Calu3 (cell line): ENCODE data around the gene MPIG6B. TPM values are rescaled to one million over a fixed set of nuclear protein-coding genes. Genes with fewer than 3 reads are reported as not detected.

Experiments used
- BruUV-seq: library from RNA; stranded (reverse); fragments of 400-500 nt; replicated peaks from 2 replicates; lab custom pipeline; 2021; lab: Mats Ljungman, UMichigan
- CTCF ChIA-PET: fragments of 300-600 bp; sonication (Branson Sonifier 250); formaldehyde crosslinking; loops from one replicate; lab custom pipeline; 2022; ENCODE audit warnings: antibody characterized with exemption; lab: Charles Lee
- DNase-seq: peaks from one replicate; pipeline ENCODE4 v3.0.0; 2022
- H3K27ac Mint-ChIP-seq: one replicate; pipeline ENCODE4 v1.8.0; 2022; ENCODE audit warnings: mixed read lengths; ENCODE audit not compliant: unreplicated experiment
- H3K27me3 Mint-ChIP-seq: one replicate; pipeline ENCODE4 v1.8.0; 2022; ENCODE audit warnings: mixed read lengths; ENCODE audit not compliant: unreplicated experiment
- H3K36me3 Mint-ChIP-seq: one replicate; pipeline ENCODE4 v1.8.0; 2022; ENCODE audit warnings: mild to moderate bottlenecking, moderate library complexity, mixed read lengths; ENCODE audit not compliant: insufficient read depth, unreplicated experiment
- H3K4me1 Mint-ChIP-seq: one replicate; pipeline ENCODE4 v1.8.0; 2022; ENCODE audit warnings: mild to moderate bottlenecking, low read depth, mixed read lengths; ENCODE audit not compliant: unreplicated experiment
- H3K4me3 Mint-ChIP-seq: one replicate; pipeline ENCODE4 v1.8.0; 2022; ENCODE audit warnings: mild to moderate bottlenecking, low read depth, moderate library complexity, mixed read lengths; ENCODE audit not compliant: unreplicated experiment
- H3K9me3 Mint-ChIP-seq: one replicate; pipeline ENCODE4 v1.8.0; 2022; ENCODE audit warnings: low read depth, mixed read lengths; ENCODE audit not compliant: unreplicated experiment
- intact Hi-C: fragments of 100-400 bp; cut with micrococcal nuclease; formaldehyde crosslinking; loops from one replicate; pipeline ENCODE4 v1.10.0; 2022; ENCODE audit not compliant: unreplicated experiment
- total RNA-seq: library from RNA; stranded (reverse); gene quantifications from 2 replicates; pipeline ENCODE4 v1.2.3, GENCODE V29; 2022
- TF ChIP-seq, protein P1 (sequence below): fragments of 200-600 bp; IDR thresholded peaks from one replicate; pipeline ENCODE4 v1.8.0; 2022; ENCODE audit warnings: antibody characterized with exemption; ENCODE audit not compliant: unreplicated experiment

The MPIG6B gene
- total RNA-seq, 1 experiment from 2014 or later = not detected

DNA sequence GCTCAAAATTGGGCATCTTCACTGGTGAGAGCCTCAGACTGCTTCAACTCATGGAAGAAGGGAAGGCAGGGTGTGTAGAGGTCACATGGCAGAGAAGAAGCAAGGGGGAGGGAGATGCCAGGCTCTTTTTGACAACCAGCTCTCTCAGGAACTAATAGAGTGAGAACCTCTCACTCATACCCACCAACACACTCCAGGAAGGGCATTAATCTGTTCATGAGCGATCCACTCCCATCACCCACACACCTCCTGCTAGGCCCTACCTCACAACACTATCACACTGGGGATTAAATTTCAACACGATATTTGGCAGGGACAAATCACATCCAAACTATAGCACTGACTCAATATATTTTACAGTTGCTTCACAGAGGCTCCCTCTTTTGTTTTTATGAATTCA, 18.6 kb downstream of the MPIG6B start:
- no peaks in the 10 kb centered on the region for H3K9me3 Mint-ChIP-seq
- TF ChIP-seq, protein P1, sequence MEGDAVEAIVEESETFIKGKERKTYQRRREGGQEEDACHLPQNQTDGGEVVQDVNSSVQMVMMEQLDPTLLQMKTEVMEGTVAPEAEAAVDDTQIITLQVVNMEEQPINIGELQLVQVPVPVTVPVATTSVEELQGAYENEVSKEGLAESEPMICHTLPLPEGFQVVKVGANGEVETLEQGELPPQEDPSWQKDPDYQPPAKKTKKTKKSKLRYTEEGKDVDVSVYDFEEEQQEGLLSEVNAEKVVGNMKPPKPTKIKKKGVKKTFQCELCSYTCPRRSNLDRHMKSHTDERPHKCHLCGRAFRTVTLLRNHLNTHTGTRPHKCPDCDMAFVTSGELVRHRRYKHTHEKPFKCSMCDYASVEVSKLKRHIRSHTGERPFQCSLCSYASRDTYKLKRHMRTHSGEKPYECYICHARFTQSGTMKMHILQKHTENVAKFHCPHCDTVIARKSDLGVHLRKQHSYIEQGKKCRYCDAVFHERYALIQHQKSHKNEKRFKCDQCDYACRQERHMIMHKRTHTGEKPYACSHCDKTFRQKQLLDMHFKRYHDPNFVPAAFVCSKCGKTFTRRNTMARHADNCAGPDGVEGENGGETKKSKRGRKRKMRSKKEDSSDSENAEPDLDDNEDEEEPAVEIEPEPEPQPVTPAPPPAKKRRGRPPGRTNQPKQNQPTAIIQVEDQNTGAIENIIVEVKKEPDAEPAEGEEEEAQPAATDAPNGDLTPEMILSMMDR = no peak
- H3K4me1 Mint-ChIP-seq = peaks cover 49% of the 10 kb centered on the region
- H3K27ac Mint-ChIP-seq = peak overlapping the region; percentile 94
- H3K27me3 Mint-ChIP-seq = no peaks in the 10 kb centered on the region
- DNase-seq = no peak
- H3K4me3 Mint-ChIP-seq = peak overlapping the region; percentile 98
- intact Hi-C loops = no loop called here
- no TSS peak for BruUV-seq
- CTCF ChIA-PET = interaction anchor here (4.8 kb wide), 1 partner anchor 28 kb away, joined by 40 read pairs; no protein-coding TSS in a partner anchor
- H3K36me3 Mint-ChIP-seq = peaks cover 89% of the 10 kb centered on the region

DNA sequence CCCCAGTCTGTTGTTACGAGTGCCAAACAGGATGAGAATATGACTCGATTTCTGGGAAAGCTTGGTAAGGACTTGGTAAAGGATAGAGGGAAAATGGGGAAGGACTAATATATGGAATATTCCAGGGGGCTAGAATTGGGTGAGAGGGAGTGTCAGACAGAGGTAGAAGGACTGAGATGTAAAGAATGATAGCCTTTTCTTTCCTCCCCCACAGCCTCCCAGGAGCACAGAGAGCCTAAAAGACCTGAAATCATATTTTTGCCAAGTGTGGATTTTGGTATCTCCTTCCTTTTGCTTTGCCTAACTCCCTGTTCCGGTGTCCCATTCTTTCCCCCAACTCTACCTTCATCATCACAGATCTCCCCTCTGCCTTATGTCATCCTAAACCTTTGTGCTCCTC, 19.7 kb downstream of the MPIG6B start:
- Mint-ChIP-seq H3K27ac (no peak overlapping the region), H3K27me3 (no peaks in the 10 kb centered on the region), H3K4me1 (peaks cover 38% of the 10 kb centered on the region), H3K36me3 (peaks cover 85% of the 10 kb centered on the region), H3K4me3 (no peak overlapping the region), H3K9me3 (no peaks in the 10 kb centered on the region)
- no peak for DNase-seq
- CTCF ChIA-PET = interaction anchor here (0.7 kb wide), 1 partner anchor 155 kb away, joined by 3 read pairs; no protein-coding TSS in a partner anchor
- BruUV-seq = no TSS peak
- intact Hi-C loops = no loop called here
- TF ChIP-seq, protein P1 = no peak

DNA sequence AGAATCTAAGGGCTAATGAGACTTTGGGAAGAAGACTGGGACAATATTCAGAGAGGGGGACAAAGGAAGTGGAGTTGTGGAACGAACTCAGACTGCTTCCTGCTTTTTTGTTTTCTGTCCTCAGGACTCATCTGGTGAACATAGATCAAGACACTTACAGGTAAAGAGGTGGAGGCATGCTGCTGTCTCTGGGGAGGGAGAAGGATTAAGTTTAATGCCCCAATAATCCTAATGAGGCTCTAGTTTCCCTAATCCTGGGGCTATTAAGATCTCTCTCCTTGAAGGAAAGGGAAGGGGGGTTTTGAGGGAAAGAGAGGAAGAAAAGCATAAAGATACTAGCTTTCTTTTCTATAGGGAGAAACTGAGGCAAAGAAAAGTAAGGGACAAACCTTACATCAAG, 21.2 kb downstream of the MPIG6B start:
- no peak overlapping the region for H3K27ac Mint-ChIP-seq
- no peaks in the 10 kb centered on the region for H3K27me3 Mint-ChIP-seq
- intact Hi-C loops = no loop called here
- H3K9me3 Mint-ChIP-seq = no peaks in the 10 kb centered on the region
- H3K36me3 Mint-ChIP-seq = peaks cover 81% of the 10 kb centered on the region
- no TSS peak for BruUV-seq
- no peak for DNase-seq
- H3K4me3 Mint-ChIP-seq = no peak overlapping the region
- CTCF ChIA-PET = no interaction called here
- TF ChIP-seq, protein P1 = no peak
- H3K4me1 Mint-ChIP-seq = peaks cover 22% of the 10 kb centered on the region

DNA sequence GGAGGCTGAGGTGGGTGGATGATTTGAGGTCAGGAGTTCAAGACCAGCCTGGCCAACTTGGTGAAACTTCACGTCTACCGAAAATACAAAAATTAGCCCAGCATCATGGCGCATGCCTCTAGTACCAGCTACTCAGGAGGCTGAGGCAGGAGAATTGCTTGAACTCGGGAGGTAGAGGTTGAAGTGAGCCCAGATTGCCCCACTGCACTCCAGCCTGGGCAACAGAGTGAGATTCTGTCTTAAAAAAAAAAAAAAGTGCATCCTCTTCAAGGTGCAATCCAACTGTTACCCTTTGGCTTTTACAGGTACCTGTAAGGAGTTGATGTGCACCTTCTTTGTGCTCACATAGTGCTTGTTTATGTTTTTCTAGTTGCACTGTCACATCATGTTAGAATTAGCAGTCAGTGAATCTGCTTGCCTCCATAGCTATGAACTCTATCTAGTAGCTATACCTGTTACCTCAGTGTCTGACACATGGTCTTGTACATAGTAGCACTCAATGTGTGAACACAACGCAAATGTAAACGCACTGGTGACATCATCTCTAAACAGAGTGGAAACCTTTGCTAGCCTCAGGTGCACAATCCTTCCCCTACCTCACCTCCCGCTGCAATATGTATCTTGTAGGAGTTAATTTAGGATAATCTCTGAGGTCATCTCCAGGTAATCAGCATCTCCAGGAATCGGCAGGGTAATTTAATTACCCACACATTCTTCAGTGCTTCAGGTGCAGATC, 26.3 kb downstream of the MPIG6B start:
- no peak for DNase-seq
- Mint-ChIP-seq H3K27me3 (no peaks in the 10 kb centered on the region), H3K4me1 (no peaks in the 10 kb centered on the region), H3K36me3 (peaks cover 49% of the 10 kb centered on the region), H3K4me3 (no peak overlapping the region), H3K27ac (no peak overlapping the region), H3K9me3 (no peaks in the 10 kb centered on the region)
- CTCF ChIA-PET = interaction anchor here (1.0 kb wide), 1 partner anchor 10 kb away, joined by 5 read pairs; the partner anchor contains the start of gene MSH5
- no TSS peak for BruUV-seq
- intact Hi-C loops = no loop called here
- TF ChIP-seq, protein P1 = no peak
